IPS-NIHi7 (cell line): ENCODE results near the gene PRR16.

ENCODE experiments used
- DNase-seq: peaks from one replicate; pipeline ENCODE4 v3.0.0; 2012; ENCODE audit warnings: mixed read lengths; ENCODE audit errors: extremely low spot score

Gene PRR16

GRCh38 chr5:120567921-120568320, 103.8 kb downstream of the PRR16 start:
- no peak for DNase-seq

- no peak for DNase-seq
These were observed 104.6 kb downstream of the PRR16 start for GRCh38 chr5:120568711-120569110.

GRCh38 chr5:120576588-120576987, 112.5 kb downstream of the PRR16 start:
- DNase-seq, result peak; percentile 14

GRCh38 chr5:120582635-120583034, 118.5 kb downstream of the PRR16 start:
- no peak for DNase-seq

- no peak for DNase-seq
These were observed 122.5 kb downstream of the PRR16 start for GRCh38 chr5:120586646-120587045.

GRCh38 chr5:120591911-120592310, 127.8 kb downstream of the PRR16 start:
- DNase-seq, result no peak

- no peak for DNase-seq
These were observed 135.5 kb downstream of the PRR16 start for GRCh38 chr5:120599576-120599975.

GRCh38 chr5:120600639-120601038, 136.5 kb downstream of the PRR16 start:
- no peak for DNase-seq

- no peak for DNase-seq
These were observed 137.9 kb downstream of the PRR16 start for GRCh38 chr5:120602033-120602432.

- no peak for DNase-seq
These were observed 140.8 kb downstream of the PRR16 start for GRCh38 chr5:120604884-120605283.

- peak; percentile 14 for DNase-seq
These were observed 141.4 kb downstream of the PRR16 start for GRCh38 chr5:120605325-120606079.

- DNase-seq, result no peak
These were observed 145.5 kb downstream of the PRR16 start for GRCh38 chr5:120609570-120609969.

GRCh38 chr5:120610145-120610544, 146.0 kb downstream of the PRR16 start:
- no peak for DNase-seq

GRCh38 chr5:120613729-120614128, 149.6 kb downstream of the PRR16 start:
- DNase-seq, result no peak

GRCh38 chr5:120614531-120615180, 150.6 kb downstream of the PRR16 start:
- no peak for DNase-seq

- DNase-seq, result no peak
These were observed 152.0 kb downstream of the PRR16 start for GRCh38 chr5:120615967-120616645.

GRCh38 chr5:120621339-120621738, 157.2 kb downstream of the PRR16 start:
- no peak for DNase-seq

- DNase-seq, result no peak
These were observed 160.0 kb downstream of the PRR16 start for GRCh38 chr5:120624021-120624563.

- no peak for DNase-seq
These were observed 164.1 kb downstream of the PRR16 start for GRCh38 chr5:120628156-120628555.

GRCh38 chr5:120630550-120630949, 166.4 kb downstream of the PRR16 start:
- DNase-seq, result no peak

GRCh38 chr5:120631611-120632010, 167.5 kb downstream of the PRR16 start:
- no peak for DNase-seq

- DNase-seq, result no peak
These were observed 168.3 kb downstream of the PRR16 start for GRCh38 chr5:120632430-120632829.

GRCh38 chr5:120638449-120638848, 174.3 kb downstream of the PRR16 start:
- no peak for DNase-seq
